ENCODE results near the gene GRK3.

Gene GRK3

DNA sequence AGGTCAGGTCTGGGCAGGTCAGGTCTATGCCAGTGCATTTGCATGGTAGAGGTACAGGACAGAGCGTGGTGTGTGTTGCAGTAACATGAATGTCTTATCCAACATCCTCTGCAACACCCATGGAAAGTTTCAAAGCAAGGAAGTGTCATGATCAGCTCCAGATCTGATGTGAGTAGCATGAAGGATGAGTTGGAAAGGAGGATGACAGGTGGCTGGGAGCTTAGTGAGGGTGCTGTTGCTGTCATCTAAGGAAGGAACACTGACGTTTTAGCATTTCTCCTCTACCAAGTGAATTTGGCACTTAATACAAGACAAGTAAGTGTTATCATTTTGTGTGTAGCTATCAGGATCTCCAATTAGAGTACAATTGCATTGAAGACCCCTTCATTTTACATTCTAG, 65.1 kb downstream of the GRK3 start:
- Histone ChIP-seq H2BK5ac (ENCODE audit: low read depth, low read length, poor library complexity) (no peak overlapping the region), H2BK120ac (ENCODE audit: insufficient read depth, low read length, poor library complexity) (no peak overlapping the region), H3K36me3 (ENCODE audit: control insufficient read depth in 1 of 2, insufficient read depth in 2 of 2, low read length in 2 of 2) (no peaks in the 10 kb centered on the region), H3K27me3 (ENCODE audit: insufficient read depth, low read length) (no peaks in the 10 kb centered on the region), H3K4me1 (ENCODE audit: control insufficient read depth in 1 of 2, insufficient read depth in 2 of 2, low read length in 2 of 2) (no peaks in the 10 kb centered on the region), H3K79me2 (ENCODE audit: control insufficient read depth, insufficient read depth, low read length, poor library complexity) (no peaks in the 10 kb centered on the region), H4K91ac (ENCODE audit: low read depth, low read length) (no peak overlapping the region), H3K79me1 (ENCODE audit: low read length) (no peaks in the 10 kb centered on the region), H4K12ac (ENCODE audit: low read depth, low read length) (no peak overlapping the region), H3K23ac (ENCODE audit: low read length) (no peak overlapping the region), H3K9me3 (ENCODE audit: insufficient read depth, low read depth, low read length) (no peaks in the 10 kb centered on the region), H2BK12ac (ENCODE audit: low read length) (no peak overlapping the region), H3K4ac (ENCODE audit: low read depth, low read length) (no peak overlapping the region), H3K18ac (ENCODE audit: low read length) (no peak overlapping the region), H3K4me2 (ENCODE audit: low read length) (no peak overlapping the region), H4K8ac (ENCODE audit: low read depth, low read length) (no peak overlapping the region), H3K4me3 (ENCODE audit: low read depth, low read length) (no peak overlapping the region), H3K27ac (ENCODE audit: low read depth, low read length) (no peak overlapping the region), H3K9ac (ENCODE audit: low read length) (no peak overlapping the region), H2AFZ (ENCODE audit: insufficient read depth, low read length, poor library complexity) (no peak overlapping the region), H2AK5ac (ENCODE audit: low read length) (no peak overlapping the region), H3K14ac (ENCODE audit: low read length) (no peak overlapping the region)
- DNase-seq, result no peak
- WGBS (ENCODE audit: extremely low coverage, insufficient coverage, insufficient read length), result no CpG with 5 or more reads among the region's 2 CpGs

DNA sequence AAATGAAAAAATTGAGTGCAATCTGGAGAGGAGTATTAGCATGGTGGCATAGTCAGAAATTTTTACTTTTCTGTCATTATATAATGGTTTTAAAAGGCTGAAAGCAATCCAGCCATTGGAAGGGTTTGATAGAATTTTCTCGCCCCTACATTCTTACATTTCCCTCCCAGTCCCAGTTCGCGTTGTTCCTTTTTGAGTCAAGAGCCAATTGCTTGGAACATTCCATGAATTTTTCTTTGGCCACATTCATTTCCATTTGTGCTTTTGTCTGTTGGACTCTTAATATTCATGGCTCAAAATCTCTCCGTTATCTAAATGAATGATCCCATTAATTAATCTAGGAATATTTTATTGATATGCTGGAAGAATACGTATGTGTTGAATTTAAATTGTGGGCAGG, 66.0 kb downstream of the GRK3 start:
- H4K8ac ChIP-seq (ENCODE audit: low read depth, low read length), result no peak overlapping the region
- H3K4me2 ChIP-seq (ENCODE audit: low read length), result no peak overlapping the region
- no peak overlapping the region for H3K18ac ChIP-seq (ENCODE audit: low read length)
- peak in 1 of 2 donors; percentile 9 for DNase-seq
- no peaks in the 10 kb centered on the region for H3K36me3 ChIP-seq (ENCODE audit: control insufficient read depth in 1 of 2, insufficient read depth in 2 of 2, low read length in 2 of 2)
- H3K27me3 ChIP-seq (ENCODE audit: insufficient read depth, low read length), result no peaks in the 10 kb centered on the region
- no peak overlapping the region for H3K4ac ChIP-seq (ENCODE audit: low read depth, low read length)
- H3K4me1 ChIP-seq (ENCODE audit: control insufficient read depth in 1 of 2, insufficient read depth in 2 of 2, low read length in 2 of 2), result no peaks in the 10 kb centered on the region
- no peak overlapping the region for H3K4me3 ChIP-seq (ENCODE audit: low read depth, low read length)
- H3K14ac ChIP-seq (ENCODE audit: low read length), result no peak overlapping the region
- H3K9me3 ChIP-seq (ENCODE audit: insufficient read depth, low read depth, low read length), result no peaks in the 10 kb centered on the region
- H2AFZ ChIP-seq (ENCODE audit: insufficient read depth, low read length, poor library complexity), result no peak overlapping the region
- no peaks in the 10 kb centered on the region for H3K79me2 ChIP-seq (ENCODE audit: control insufficient read depth, insufficient read depth, low read length, poor library complexity)
- H4K91ac ChIP-seq (ENCODE audit: low read depth, low read length), result no peak overlapping the region
- no peak overlapping the region for H2BK120ac ChIP-seq (ENCODE audit: insufficient read depth, low read length, poor library complexity)
- WGBS (ENCODE audit: extremely low coverage, insufficient coverage, insufficient read length), result 100% methylated on average over 1 of the region's 5 CpGs
- H3K23ac ChIP-seq (ENCODE audit: low read length), result no peak overlapping the region
- H4K12ac ChIP-seq (ENCODE audit: low read depth, low read length), result no peak overlapping the region
- H2AK5ac ChIP-seq (ENCODE audit: low read length), result no peak overlapping the region
- no peak overlapping the region for H3K27ac ChIP-seq (ENCODE audit: low read depth, low read length)
- H3K9ac ChIP-seq (ENCODE audit: low read length), result no peak overlapping the region
- no peak overlapping the region for H2BK12ac ChIP-seq (ENCODE audit: low read length)
- no peaks in the 10 kb centered on the region for H3K79me1 ChIP-seq (ENCODE audit: low read length)
- H2BK5ac ChIP-seq (ENCODE audit: low read depth, low read length, poor library complexity), result no peak overlapping the region

DNA sequence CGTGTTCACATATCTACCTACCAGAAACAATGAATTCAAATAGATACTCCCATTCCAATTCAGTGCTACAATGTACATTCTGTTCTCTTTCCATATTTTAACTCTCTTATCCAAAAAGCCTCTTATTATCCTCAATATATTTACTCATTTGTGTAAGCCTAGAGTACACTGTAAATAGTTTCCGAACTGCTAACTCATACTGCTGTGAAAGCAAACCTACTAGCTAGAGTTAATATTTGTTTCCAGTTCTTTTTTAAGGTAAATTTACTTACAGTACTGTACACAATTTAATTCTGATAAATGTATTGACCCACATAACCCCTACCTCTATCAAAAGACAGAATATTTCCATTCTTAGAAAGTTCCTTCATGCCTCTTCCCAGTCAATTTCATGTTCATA, 71.8 kb downstream of the GRK3 start:
- Histone ChIP-seq H2AK5ac (ENCODE audit: low read length) (no peak overlapping the region), H3K4me3 (ENCODE audit: low read depth, low read length) (no peak overlapping the region), H3K9me3 (ENCODE audit: insufficient read depth, low read depth, low read length) (peaks cover 1% of the 10 kb centered on the region), H3K27me3 (ENCODE audit: insufficient read depth, low read length) (no peaks in the 10 kb centered on the region), H2BK12ac (ENCODE audit: low read length) (no peak overlapping the region), H3K18ac (ENCODE audit: low read length) (no peak overlapping the region), H2BK5ac (ENCODE audit: low read depth, low read length, poor library complexity) (no peak overlapping the region), H3K36me3 (ENCODE audit: control insufficient read depth in 1 of 2, insufficient read depth in 2 of 2, low read length in 2 of 2) (no peaks in the 10 kb centered on the region), H3K4ac (ENCODE audit: low read depth, low read length) (no peak overlapping the region), H3K79me1 (ENCODE audit: low read length) (no peaks in the 10 kb centered on the region), H2AFZ (ENCODE audit: insufficient read depth, low read length, poor library complexity) (no peak overlapping the region), H3K79me2 (ENCODE audit: control insufficient read depth, insufficient read depth, low read length, poor library complexity) (no peaks in the 10 kb centered on the region), H3K27ac (ENCODE audit: low read depth, low read length) (no peak overlapping the region), H2BK120ac (ENCODE audit: insufficient read depth, low read length, poor library complexity) (no peak overlapping the region), H4K8ac (ENCODE audit: low read depth, low read length) (no peak overlapping the region), H3K4me2 (ENCODE audit: low read length) (no peak overlapping the region), H3K4me1 (ENCODE audit: control insufficient read depth in 1 of 2, insufficient read depth in 2 of 2, low read length in 2 of 2) (no peaks in the 10 kb centered on the region), H3K14ac (ENCODE audit: low read length) (no peak overlapping the region), H4K12ac (ENCODE audit: low read depth, low read length) (no peak overlapping the region), H3K23ac (ENCODE audit: low read length) (no peak overlapping the region), H3K9ac (ENCODE audit: low read length) (no peak overlapping the region), H4K91ac (ENCODE audit: low read depth, low read length) (no peak overlapping the region)
- DNase-seq, result no peak
- no CpG with 5 or more reads among the region's 2 CpGs for WGBS (ENCODE audit: extremely low coverage, insufficient coverage, insufficient read length)

DNA sequence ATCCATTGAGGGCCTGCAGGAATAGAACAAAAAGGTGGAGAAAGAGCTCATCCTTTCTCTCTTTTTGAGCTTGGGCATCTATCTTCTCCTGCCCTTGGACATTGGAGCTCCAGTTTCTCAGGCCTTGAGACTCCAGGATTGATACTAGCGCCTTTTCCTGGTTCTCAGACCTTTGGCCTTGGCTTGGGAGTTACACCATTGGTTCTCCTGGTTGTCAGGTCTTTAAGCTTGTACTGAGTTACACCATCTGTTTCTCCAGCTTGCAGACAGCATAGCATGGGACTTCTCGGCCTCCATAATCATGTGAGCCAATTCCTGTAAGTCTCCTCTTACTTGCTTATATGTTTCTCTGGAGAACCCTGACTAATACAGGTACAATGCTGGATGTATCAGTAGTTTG, 72.6 kb downstream of the GRK3 start:
- Histone ChIP-seq H3K4me3 (ENCODE audit: low read depth, low read length) (no peak overlapping the region), H4K91ac (ENCODE audit: low read depth, low read length) (no peak overlapping the region), H4K12ac (ENCODE audit: low read depth, low read length) (no peak overlapping the region), H2BK5ac (ENCODE audit: low read depth, low read length, poor library complexity) (no peak overlapping the region), H3K79me1 (ENCODE audit: low read length) (no peaks in the 10 kb centered on the region), H3K23ac (ENCODE audit: low read length) (no peak overlapping the region), H3K27me3 (ENCODE audit: insufficient read depth, low read length) (no peaks in the 10 kb centered on the region), H3K4ac (ENCODE audit: low read depth, low read length) (no peak overlapping the region), H3K27ac (ENCODE audit: low read depth, low read length) (no peak overlapping the region), H2BK120ac (ENCODE audit: insufficient read depth, low read length, poor library complexity) (no peak overlapping the region), H3K79me2 (ENCODE audit: control insufficient read depth, insufficient read depth, low read length, poor library complexity) (no peaks in the 10 kb centered on the region), H3K4me1 (ENCODE audit: control insufficient read depth in 1 of 2, insufficient read depth in 2 of 2, low read length in 2 of 2) (no peaks in the 10 kb centered on the region), H3K18ac (ENCODE audit: low read length) (no peak overlapping the region), H3K14ac (ENCODE audit: low read length) (no peak overlapping the region), H2AK5ac (ENCODE audit: low read length) (no peak overlapping the region), H3K9ac (ENCODE audit: low read length) (no peak overlapping the region), H3K36me3 (ENCODE audit: control insufficient read depth in 1 of 2, insufficient read depth in 2 of 2, low read length in 2 of 2) (no peaks in the 10 kb centered on the region), H2BK12ac (ENCODE audit: low read length) (no peak overlapping the region), H3K9me3 (ENCODE audit: insufficient read depth, low read depth, low read length) (peaks cover 1% of the 10 kb centered on the region), H4K8ac (ENCODE audit: low read depth, low read length) (no peak overlapping the region), H2AFZ (ENCODE audit: insufficient read depth, low read length, poor library complexity) (no peak overlapping the region), H3K4me2 (ENCODE audit: low read length) (no peak overlapping the region)
- WGBS (ENCODE audit: extremely low coverage, insufficient coverage, insufficient read length), result no CpG with 5 or more reads among the region's 2 CpGs
- no peak for DNase-seq

Data from trophoblast cell (in vitro differentiated cells and primary cell).